ENCODE results near the gene SNORC. TPM values are rescaled to one million over a fixed set of nuclear protein-coding genes. Genes with fewer than 3 reads are reported as not detected.

The SNORC gene
- total RNA-seq, 4 donors from 2014 or later, result 11.7 to 39.7 (median 16.9) TPM

GRCh38 chr2:232896720-232897597 lies 26.9 kb downstream of the SNORC start:
- no peak overlapping the region for H3K27ac ChIP-seq
- 85% methylated on average over 6 of the region's 9 CpGs for WGBS
- H3K9me3 ChIP-seq, result no peaks in the 10 kb centered on the region
- H3K4me3 ChIP-seq, result no peak overlapping the region
- TF ChIP-seq EP300 (IDR thresholded peaks at IDR 0.05) (no peak), CTCF (IDR thresholded peaks at IDR 0.05) (no peak), POLR2A (IDR thresholded peaks at IDR 0.05) (no peak), POLR2AphosphoS5 (IDR thresholded peaks at IDR 0.05) (no peak)
- DNase-seq (ENCODE audit: low spot score in 2 of 2), result peak in 1 of 2 donors; percentile 37
- peaks cover 5% of the 10 kb centered on the region for H3K27me3 ChIP-seq
- no peaks in the 10 kb centered on the region for H3K36me3 ChIP-seq
- peaks cover 1% of the 10 kb centered on the region for H3K4me1 ChIP-seq

GRCh38 chr2:232897598-232898408 lies 27.7 kb downstream of the SNORC start:
- Histone ChIP-seq H3K4me3 (no peak overlapping the region), H3K27me3 (peaks cover 6% of the 10 kb centered on the region), H3K36me3 (no peaks in the 10 kb centered on the region), H3K9me3 (no peaks in the 10 kb centered on the region), H3K4me1 (no peaks in the 10 kb centered on the region), H3K27ac (no peak overlapping the region)
- 86% methylated on average over 21 of the region's 24 CpGs for WGBS
- TF ChIP-seq EP300 (IDR thresholded peaks at IDR 0.05) (no peak), CTCF (IDR thresholded peaks at IDR 0.05) (no peak), POLR2A (IDR thresholded peaks at IDR 0.05) (no peak), POLR2AphosphoS5 (IDR thresholded peaks at IDR 0.05) (no peak)
- DNase-seq (ENCODE audit: low spot score in 2 of 2), result peak in 1 of 2 donors; percentile 57

- TF ChIP-seq POLR2AphosphoS5 (IDR thresholded peaks at IDR 0.05), result no peak
- no peak for TF ChIP-seq EP300 (IDR thresholded peaks at IDR 0.05)
- no peak for TF ChIP-seq CTCF (IDR thresholded peaks at IDR 0.05)
- TF ChIP-seq POLR2A (IDR thresholded peaks at IDR 0.05), result no peak
- no peak overlapping the region for H3K4me3 ChIP-seq
- H3K36me3 ChIP-seq, result no peaks in the 10 kb centered on the region
- H3K27me3 ChIP-seq, result peaks cover 6% of the 10 kb centered on the region
- DNase-seq (ENCODE audit: low spot score in 2 of 2), result peak in 1 of 2 donors; percentile 59
- no peak overlapping the region for H3K27ac ChIP-seq
- no peaks in the 10 kb centered on the region for H3K4me1 ChIP-seq
- no peaks in the 10 kb centered on the region for H3K9me3 ChIP-seq
- WGBS, result 68% methylated on average over 18 of the region's 18 CpGs
Measured at GRCh38 chr2:232898592-232899543, 28.8 kb downstream of the SNORC start.

GRCh38 chr2:232900811-232901735 lies 31.0 kb downstream of the SNORC start:
- Histone ChIP-seq H3K9me3 (no peaks in the 10 kb centered on the region), H3K4me1 (no peaks in the 10 kb centered on the region), H3K27me3 (peaks cover 6% of the 10 kb centered on the region), H3K4me3 (no peak overlapping the region), H3K27ac (no peak overlapping the region), H3K36me3 (no peaks in the 10 kb centered on the region)
- 76% methylated on average over 42 of the region's 43 CpGs for WGBS
- TF ChIP-seq CTCF (IDR thresholded peaks at IDR 0.05) (no peak), POLR2AphosphoS5 (IDR thresholded peaks at IDR 0.05) (no peak), EP300 (IDR thresholded peaks at IDR 0.05) (no peak), POLR2A (IDR thresholded peaks at IDR 0.05) (no peak)
- peak in 1 of 2 donors; percentile 77 for DNase-seq (ENCODE audit: low spot score in 2 of 2)

Measured in suprapubic skin (tissue), 4 donors.